K562 (cell line): ENCODE results near the gene RASGRP4. TPM values are rescaled to one million over a fixed set of nuclear protein-coding genes. Genes with fewer than 3 reads are reported as not detected.

Source experiments
- POU5F1 ChIP-seq: fragments of 150-350 bp; IDR thresholded peaks from 2 replicates; pipeline ENCODE4 v1.6.1; 2014; ENCODE audit warnings: borderline replicate concordance, low read length, low read depth, mild to moderate bottlenecking; ENCODE audit not compliant: partially characterized antibody
- polyA plus RNA-seq, 8 experiments: library from polyadenylated mRNA; depleted of rRNA in 4 of 8; stranded (reverse) in 5 of 8; unstranded in 3 of 8; fragments of >200 nt; fragmentation: Nextera tagmentation in 2 of 8; fragmentation: Illumina TruSeq in 1 of 8; extraction: Ambion mirVana in 2 of 8; extraction: Trizol in 1 of 8; gene quantifications; 2 replicates each; pipeline versions ENCODE4 v1.2.1 to v1.2.3, GENCODE V29; 2011 to 2014; ENCODE audit warnings: inconsistent platforms in 1 of 8, missing spikeins in 1 of 8
- total RNA-seq, 7 experiments: library from RNA; depleted of rRNA in 6 of 7; stranded (reverse); fragments of >200 nt in 6 of 7; fragmentation: Illumina TruSeq in 2 of 7; extraction: Trizol in 2 of 7; gene quantifications; 2 replicates each; pipeline versions ENCODE4 v1.2.1 to v1.2.3, GENCODE V29; 2011 to 2021; ENCODE audit warnings: low replicate concordance in 1 of 7
- TF ChIP-seq, protein P1 (sequence below), 2 experiments: fragments of 450-650 bp; IDR thresholded peaks; 2 replicates each; pipeline ENCODE4 v1.6.1; 2016; ENCODE audit warnings: mild to moderate bottlenecking in 2 of 2, borderline replicate concordance in 1 of 2, low read depth in 1 of 2, moderate library complexity in 1 of 2

The RASGRP4 gene
- total and polyA plus RNA-seq, 9 of the 15 experiments (the other 6 are each of a cell fraction or from before 2014, with no cell fraction given) = 0.39 to 4.6 (median 3.8) TPM

DNA sequence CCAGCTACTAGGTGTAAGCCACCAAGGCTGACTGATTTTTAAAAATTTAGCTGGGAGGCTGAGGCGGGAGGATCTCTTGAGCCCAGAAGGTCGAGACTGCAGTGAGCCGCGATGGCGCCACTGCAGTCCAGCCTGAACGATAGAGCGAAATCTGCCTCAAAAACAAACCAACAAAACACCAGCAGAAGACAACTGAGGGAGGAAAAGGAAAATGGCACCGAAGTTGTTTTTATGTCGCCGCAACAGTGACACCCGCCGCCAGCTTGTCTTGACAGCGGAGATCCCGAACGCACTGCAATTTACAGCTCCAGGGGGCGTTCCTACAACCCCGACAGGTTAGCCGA lies 23.4 kb downstream of the RASGRP4 start (continued):
- TF ChIP-seq, protein P1, sequence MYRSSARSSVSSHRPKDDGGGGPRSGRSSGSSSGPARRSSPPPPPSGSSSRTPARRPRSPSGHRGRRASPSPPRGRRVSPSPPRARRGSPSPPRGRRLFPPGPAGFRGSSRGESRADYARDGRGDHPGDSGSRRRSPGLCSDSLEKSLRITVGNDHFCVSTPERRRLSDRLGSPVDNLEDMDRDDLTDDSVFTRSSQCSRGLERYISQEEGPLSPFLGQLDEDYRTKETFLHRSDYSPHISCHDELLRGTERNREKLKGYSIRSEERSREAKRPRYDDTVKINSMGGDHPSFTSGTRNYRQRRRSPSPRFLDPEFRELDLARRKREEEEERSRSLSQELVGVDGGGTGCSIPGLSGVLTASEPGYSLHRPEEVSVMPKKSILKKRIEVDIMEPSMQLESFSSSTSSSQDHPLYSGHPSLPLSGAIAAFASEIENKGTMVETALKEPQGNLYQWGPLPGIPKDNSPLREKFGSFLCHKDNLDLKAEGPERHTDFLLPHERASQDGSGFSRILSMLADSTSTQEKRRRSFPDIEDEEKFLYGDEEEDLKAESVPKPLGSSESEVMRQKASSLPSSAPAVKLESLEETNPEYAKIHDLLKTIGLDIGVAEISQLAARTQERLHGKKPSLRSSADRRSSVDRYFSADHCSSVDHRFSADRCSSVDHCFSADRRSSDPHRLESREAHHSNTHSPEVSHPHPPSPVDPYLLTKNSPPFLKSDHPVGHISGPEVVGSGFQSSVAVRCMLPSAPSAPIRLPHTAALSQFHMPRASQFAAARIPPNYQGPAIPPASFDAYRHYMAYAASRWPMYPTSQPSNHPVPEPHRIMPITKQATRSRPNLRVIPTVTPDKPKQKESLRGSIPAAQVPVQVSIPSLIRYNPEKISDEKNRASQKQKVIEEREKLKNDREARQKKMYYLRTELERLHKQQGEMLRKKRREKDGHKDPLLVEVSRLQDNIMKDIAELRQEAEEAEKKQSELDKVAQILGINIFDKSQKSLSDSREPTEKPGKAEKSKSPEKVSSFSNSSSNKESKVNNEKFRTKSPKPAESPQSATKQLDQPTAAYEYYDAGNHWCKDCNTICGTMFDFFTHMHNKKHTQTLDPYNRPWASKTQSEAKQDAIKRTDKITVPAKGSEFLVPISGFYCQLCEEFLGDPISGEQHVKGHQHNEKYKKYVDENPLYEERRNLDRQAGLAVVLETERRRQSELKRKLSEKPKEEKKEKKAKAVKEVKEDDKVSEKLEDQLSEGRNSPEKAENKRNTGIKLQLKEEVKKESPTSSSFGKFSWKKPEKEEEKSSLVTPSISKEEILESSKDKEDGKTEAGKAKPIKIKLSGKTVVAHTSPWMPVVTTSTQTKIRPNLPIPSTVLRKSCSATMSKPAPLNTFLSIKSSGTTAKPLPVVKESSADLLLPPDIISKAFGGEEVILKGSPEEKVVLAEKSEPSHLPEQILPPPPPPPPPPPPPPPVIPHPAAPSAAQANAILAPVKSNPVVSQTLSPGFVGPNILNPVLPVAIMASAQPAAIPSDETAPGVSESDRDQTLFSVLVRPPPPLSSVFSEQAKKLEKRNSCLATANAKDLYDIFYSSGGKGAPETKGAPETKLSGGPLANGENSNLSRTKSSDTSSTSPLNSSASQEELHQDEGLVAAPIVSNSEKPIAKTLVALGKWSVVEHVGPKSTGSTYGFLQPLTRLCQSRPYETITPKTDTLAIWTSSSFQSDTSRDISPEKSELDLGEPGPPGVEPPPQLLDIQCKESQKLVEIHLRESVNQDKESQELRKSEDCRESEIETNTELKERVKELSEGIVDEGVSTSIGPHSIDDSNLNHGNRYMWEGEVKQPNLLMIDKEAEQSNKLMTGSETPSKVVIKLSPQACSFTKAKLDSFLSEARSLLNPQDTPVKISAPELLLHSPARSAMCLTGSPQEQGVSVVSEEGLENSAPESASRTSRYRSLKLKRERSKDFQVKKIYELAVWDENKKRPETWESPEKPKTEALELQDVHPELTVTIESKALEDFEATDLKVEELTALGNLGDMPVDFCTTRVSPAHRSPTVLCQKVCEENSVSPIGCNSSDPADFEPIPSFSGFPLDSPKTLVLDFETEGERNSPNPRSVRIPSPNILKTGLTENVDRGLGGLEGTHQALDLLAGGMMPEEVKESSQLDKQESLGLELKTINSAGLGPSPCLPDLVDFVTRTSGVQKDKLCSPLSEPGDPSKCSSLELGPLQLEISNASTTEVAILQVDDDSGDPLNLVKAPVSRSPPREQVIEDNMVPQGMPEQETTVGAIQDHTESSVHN (IDR thresholded peaks at IDR 0.05; ENCODE audit: borderline replicate concordance in 1 of 2, low read depth in 1 of 2) = no peak
- TF ChIP-seq POU5F1 = no peak
